IMR-90 (cell line): ENCODE data around the gene TTC28. TPM values are rescaled to one million over a fixed set of nuclear protein-coding genes. Genes with fewer than 3 reads are reported as not detected.

ENCODE experiments used
- ATAC-seq: fragments of 200-7000 bp; cut with Tn5 transposase; 2 replicates; pipeline ENCODE4 v1.9.1; 2020; ENCODE audit warnings: low read depth, mild to moderate bottlenecking, moderate library complexity
- BruUV-seq: library from RNA; stranded (reverse); fragments of 400-500 nt; replicated peaks from 2 replicates; lab custom pipeline; 2021; lab: Mats Ljungman, UMichigan
- CTCF ChIA-PET: fragments of 300-600 bp; formaldehyde crosslinking; extraction: SDS; loops from one replicate; lab custom pipeline; 2021; ENCODE audit warnings: antibody characterized with exemption; lab: Yijun Ruan, JAX
- POLR2A ChIA-PET: fragments of 300-600 bp; sonication (Branson Sonifier 250); formaldehyde crosslinking; loops from one replicate; lab custom pipeline; 2022; ENCODE audit warnings: antibody characterized with exemption; ENCODE audit not compliant: unreplicated experiment; lab: Charles Lee
- DNase-seq: peaks from one replicate; pipeline ENCODE4 v3.0.0; 2013
- H2AFZ ChIP-seq: replicated peaks from 2 replicates; pipeline ENCODE3; 2013; ENCODE audit warnings: low read length, mild to moderate bottlenecking; ENCODE audit not compliant: poor library complexity
- H2AK5ac ChIP-seq: 2 replicates; pipeline ENCODE4 v1.6.1; 2013; ENCODE audit warnings: low read depth, low read length, inconsistent platforms
- H2AK9ac ChIP-seq: replicated peaks from 2 replicates; pipeline ENCODE3; 2013; ENCODE audit warnings: mild to moderate bottlenecking, low read depth, low read length, moderate library complexity; ENCODE audit not compliant: poor library complexity
- H2BK120ac ChIP-seq: 2 replicates; pipeline ENCODE4 v1.6.1; 2013; ENCODE audit warnings: low read depth, low read length, inconsistent platforms
- H2BK15ac ChIP-seq: 3 replicates; pipeline ENCODE4 v1.6.1; 2013; ENCODE audit warnings: low read depth, low read length, inconsistent platforms
- H2BK20ac ChIP-seq: 2 replicates; pipeline ENCODE4 v1.6.1; 2013; ENCODE audit warnings: low read depth, mild to moderate bottlenecking, inconsistent platforms, low read length, moderate library complexity
- H2BK5ac ChIP-seq: 2 replicates; pipeline ENCODE4 v1.6.1; 2013; ENCODE audit warnings: mild to moderate bottlenecking, low read depth, low read length, inconsistent platforms; ENCODE audit not compliant: poor library complexity, severe bottlenecking
- H3K14ac ChIP-seq: replicated peaks from 2 replicates; pipeline ENCODE4 v1.6.1; 2013; ENCODE audit warnings: low read depth, low read length, inconsistent platforms
- H3K18ac ChIP-seq: 2 replicates; pipeline ENCODE4 v1.6.1; 2013; ENCODE audit warnings: low read depth, low read length, control low read depth
- H3K23ac ChIP-seq: 2 replicates; pipeline ENCODE4 v1.6.1; 2013; ENCODE audit warnings: low read depth, low read length, inconsistent platforms
- H3K27ac ChIP-seq: 2 replicates; pipeline ENCODE4 v1.5.1; 2013; ENCODE audit warnings: mild to moderate bottlenecking, control low read depth, low read length; ENCODE audit not compliant: insufficient read depth
- H3K27me3 ChIP-seq: 2 replicates; pipeline ENCODE4 v1.6.1; 2013; ENCODE audit warnings: low read length; ENCODE audit not compliant: control insufficient read depth, insufficient read depth
- H3K36me3 ChIP-seq: 2 replicates; pipeline ENCODE4 v1.6.1; 2013; ENCODE audit warnings: low read length, mixed read lengths; ENCODE audit not compliant: control insufficient read depth, insufficient read depth
- H3K4ac ChIP-seq: 2 replicates; pipeline ENCODE4 v1.6.1; 2013; ENCODE audit warnings: low read depth, low read length, inconsistent platforms
- H3K4me1 ChIP-seq: 2 replicates; pipeline ENCODE4 v1.6.1; 2013; ENCODE audit warnings: low read length, mixed read lengths; ENCODE audit not compliant: control insufficient read depth, insufficient read depth
- H3K4me2 ChIP-seq: 2 replicates; pipeline ENCODE4 v1.6.1; 2013; ENCODE audit warnings: low read depth, mild to moderate bottlenecking, control low read depth, low read length, moderate library complexity
- H3K4me3 ChIP-seq: 2 replicates; pipeline ENCODE4 v1.5.1; 2013; ENCODE audit warnings: low read depth, mild to moderate bottlenecking, control low read depth, low read length, moderate library complexity; ENCODE audit not compliant: insufficient read depth
- H3K56ac ChIP-seq: 2 replicates; pipeline ENCODE4 v1.6.1; 2013; ENCODE audit warnings: low read length, inconsistent platforms; ENCODE audit not compliant: insufficient read depth; ENCODE audit errors: extremely low read depth
- H3K79me1 ChIP-seq, 2 experiments: 2 replicates each; pipeline ENCODE4 v1.6.1; 2013; ENCODE audit warnings: low read length in 2 of 2, inconsistent platforms in 1 of 2, low read depth in 1 of 2
- H3K9ac ChIP-seq: 2 replicates; pipeline ENCODE4 v1.6.1; 2013; ENCODE audit warnings: low read depth, low read length, control low read depth
- H3K9me1 ChIP-seq: 2 replicates; pipeline ENCODE4 v1.6.1; 2013; ENCODE audit warnings: low read length, inconsistent platforms; ENCODE audit not compliant: insufficient read depth
- H3K9me3 ChIP-seq: 2 replicates; pipeline ENCODE4 v1.6.1; 2013; ENCODE audit warnings: low read length; ENCODE audit not compliant: control insufficient read depth, insufficient read depth
- H4K20me1 ChIP-seq: 2 replicates; pipeline ENCODE4 v1.6.1; 2013; ENCODE audit warnings: low read length, inconsistent platforms; ENCODE audit not compliant: insufficient read depth
- H4K5ac ChIP-seq: 2 replicates; pipeline ENCODE4 v1.6.1; 2013; ENCODE audit warnings: mild to moderate bottlenecking, low read depth, low read length, control low read depth
- H4K8ac ChIP-seq, 2 experiments: 2 replicates each; pipeline ENCODE4 v1.6.1; 2013; ENCODE audit warnings: low read depth in 2 of 2, low read length in 2 of 2, control low read depth in 1 of 2, inconsistent platforms in 1 of 2
- H4K91ac ChIP-seq: 2 replicates; pipeline ENCODE4 v1.6.1; 2013; ENCODE audit warnings: low read depth, low read length, inconsistent platforms; ENCODE audit not compliant: insufficient read depth
- RAD21 ChIP-seq: IDR thresholded peaks from 2 replicates; pipeline ENCODE4 v1.6.1; 2012; ENCODE audit warnings: low read length, improper control_type of control experiment
- RFX5 ChIP-seq: IDR thresholded peaks from 2 replicates; pipeline ENCODE4 v1.8.0; 2012; ENCODE audit warnings: low read depth, mild to moderate bottlenecking, low read length, moderate library complexity
- WGBS, 2 experiments: methylation state at CpG; one replicate each; pipeline versions ENCODE4 v1.1.5 to v1.1.7; 2013; ENCODE audit warnings: missing lambda C conversion rate in 2 of 2; ENCODE audit not compliant: insufficient read length in 1 of 2; ENCODE audit errors: extremely low coverage in 2 of 2; 5-methylcytosine and 5-hydroxymethylcytosine counted together
- dilution Hi-C: fragments of 300-500 bp; cut with HindIII; formaldehyde crosslinking; loops from one replicate; pipeline ENCODE4 v1.14.3; 2018; ENCODE audit warnings: low sequenced_read_pairs; ENCODE audit not compliant: unreplicated experiment
- in situ Hi-C: fragments of 300-500 bp; cut with MboI; formaldehyde crosslinking; loops from 3 replicates; pipeline ENCODE4 v1.14.3; 2019; ENCODE audit warnings: low sequenced_read_pairs, inconsistent platforms, mixed read lengths
- intact Hi-C: fragments of 100-400 bp; cut with micrococcal nuclease; formaldehyde crosslinking; loops from 2 replicates; pipeline ENCODE4 v1.10.0; 2022
- polyA plus RNA-seq, 3 experiments: library from polyadenylated mRNA; depleted of rRNA; stranded (reverse); fragments of >200 nt; gene quantifications; 2 replicates each; pipeline ENCODE4 v1.2.3, GENCODE V29; 2012; ENCODE audit warnings: low replicate concordance in 1 of 3
- total RNA-seq: library from RNA; depleted of rRNA; stranded (reverse); fragments of >200 nt; gene quantifications from 2 replicates; pipeline ENCODE4 v1.2.3, GENCODE V29; 2012

Gene TTC28
- total and polyA plus RNA-seq, 2 of the 4 experiments (the other 2 are of a cell fraction) = 5.6 to 13.3 TPM

DNA sequence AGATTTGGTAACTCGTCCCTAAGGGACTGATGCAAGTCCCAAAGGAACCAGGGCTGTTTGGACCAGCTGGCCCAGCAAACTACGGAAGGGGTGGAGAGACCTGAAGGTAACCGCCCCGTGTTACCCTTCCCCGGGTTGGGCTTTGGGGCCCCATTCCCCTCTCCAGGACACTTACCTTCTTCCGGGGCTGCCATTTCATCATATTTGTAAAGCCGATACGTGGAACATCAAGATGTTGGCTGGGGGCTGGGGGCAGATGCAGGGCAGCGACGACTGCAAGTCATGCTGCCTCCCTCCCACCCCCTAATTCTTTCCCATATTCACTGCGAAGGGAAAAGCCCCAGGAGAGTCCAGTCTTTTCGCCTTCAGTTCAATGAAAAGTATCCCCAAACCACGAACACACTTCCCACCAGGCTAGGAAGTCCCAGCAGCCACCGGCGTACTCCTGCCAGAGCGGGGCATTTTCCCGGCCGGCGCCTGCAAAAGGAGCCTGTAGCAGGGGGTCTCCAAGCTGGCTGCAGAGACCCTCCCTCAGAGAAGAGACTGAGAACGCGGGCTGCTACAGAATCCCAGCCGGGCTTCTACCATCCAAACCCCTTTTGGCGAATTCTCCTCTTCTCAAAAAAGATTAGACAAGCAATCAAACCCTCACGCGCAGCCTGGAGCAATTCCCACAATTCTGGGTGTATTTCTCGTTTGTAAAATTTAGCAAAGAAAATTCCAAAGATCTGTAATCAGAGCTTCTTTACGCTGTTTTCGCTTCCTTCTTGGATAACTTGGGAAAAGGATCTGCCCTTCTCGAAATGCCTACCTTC, 236.7 kb downstream of the TTC28 start:
- H3K18ac ChIP-seq = peak overlapping the region; percentile 83
- peak overlapping the region; percentile 77 for H4K91ac ChIP-seq
- H3K79me1 ChIP-seq = peaks cover 15 to 25% of the 10 kb centered on the region in 2 experiments
- H3K14ac ChIP-seq = peak overlapping the region; percentile 80
- peak; percentile 48 for ATAC-seq
- H3K23ac ChIP-seq = peak overlapping the region; percentile 63
- peak overlapping the region; percentile 38; the same call in 1 of the 2 replicates for H2BK20ac ChIP-seq
- peak overlapping the region; percentile 81 for H3K9ac ChIP-seq
- H3K4me2 ChIP-seq = peak overlapping the region; percentile 92
- dilution Hi-C loops (no loop called here), in situ Hi-C loops (loop anchor here (25.0 kb wide), 1 partner anchor 381 kb away; no protein-coding TSS in a partner anchor), intact Hi-C loops (loop anchor here (1.0 to 5.0 kb wide), 6 partner anchors 46 to 423 kb away; no protein-coding TSS in a partner anchor)
- H2AK9ac ChIP-seq = peak overlapping the region; percentile 60
- peak overlapping the region; percentile 75 for H3K27ac ChIP-seq
- H3K4me1 ChIP-seq = peaks cover 5% of the 10 kb centered on the region; the same call in 1 of the 2 replicates
- WGBS, 2 experiments = 5% methylated on average over 4 of the region's 29 CpGs; no CpG with 5 or more reads in 1 of the 2 experiments
- peak overlapping the region; percentile 86 for H2BK120ac ChIP-seq
- peak overlapping the region; percentile 37; the same call in 1 of the 2 replicates for H2AK5ac ChIP-seq
- H3K4ac ChIP-seq = peak overlapping the region; percentile 91
- H4K8ac ChIP-seq = peak overlapping the region; percentile 87 to 96; a peak in 3 of 4 replicates
- H4K20me1 ChIP-seq = no peaks in the 10 kb centered on the region
- H3K9me1 ChIP-seq = no peaks in the 10 kb centered on the region
- ChIA-PET POLR2A (interaction anchor here (0.7 kb wide), 1 partner anchor 296 kb away, joined by 3 read pairs; no protein-coding TSS in a partner anchor), CTCF (interaction anchor here (0.6 to 1.0 kb wide), 4 partner anchors 308 to 557 kb away, joined by 3 to 6 read pairs (median 4); no protein-coding TSS in a partner anchor)
- peak overlapping the region; percentile 45; the same call in 1 of the 2 replicates for H3K56ac ChIP-seq
- H3K36me3 ChIP-seq = no peaks in the 10 kb centered on the region
- H3K9me3 ChIP-seq = no peaks in the 10 kb centered on the region
- H3K27me3 ChIP-seq = no peaks in the 10 kb centered on the region
- H2AFZ ChIP-seq = peak overlapping the region; percentile 90
- no peak for TF ChIP-seq RAD21
- no peak for TF ChIP-seq RFX5
- peak overlapping the region; percentile 47; the same call in 1 of the 3 replicates for H2BK15ac ChIP-seq
- peak overlapping the region; percentile 78 for H4K5ac ChIP-seq
- H2BK5ac ChIP-seq = peak overlapping the region; percentile 76
- BruUV-seq = no TSS peak
- peak overlapping the region; percentile 45 for H3K4me3 ChIP-seq
- DNase-seq = peak; percentile 8
